GM19455 (cell line): Measurements from ENCODE around the gene GPR84.

Source experiments
- ATAC-seq: cut with Tn5 transposase; IDR thresholded peaks from one replicate; pipeline ENCODE4 v1.9.1; 2021; ENCODE audit not compliant: unreplicated experiment

The GPR84 gene

DNA sequence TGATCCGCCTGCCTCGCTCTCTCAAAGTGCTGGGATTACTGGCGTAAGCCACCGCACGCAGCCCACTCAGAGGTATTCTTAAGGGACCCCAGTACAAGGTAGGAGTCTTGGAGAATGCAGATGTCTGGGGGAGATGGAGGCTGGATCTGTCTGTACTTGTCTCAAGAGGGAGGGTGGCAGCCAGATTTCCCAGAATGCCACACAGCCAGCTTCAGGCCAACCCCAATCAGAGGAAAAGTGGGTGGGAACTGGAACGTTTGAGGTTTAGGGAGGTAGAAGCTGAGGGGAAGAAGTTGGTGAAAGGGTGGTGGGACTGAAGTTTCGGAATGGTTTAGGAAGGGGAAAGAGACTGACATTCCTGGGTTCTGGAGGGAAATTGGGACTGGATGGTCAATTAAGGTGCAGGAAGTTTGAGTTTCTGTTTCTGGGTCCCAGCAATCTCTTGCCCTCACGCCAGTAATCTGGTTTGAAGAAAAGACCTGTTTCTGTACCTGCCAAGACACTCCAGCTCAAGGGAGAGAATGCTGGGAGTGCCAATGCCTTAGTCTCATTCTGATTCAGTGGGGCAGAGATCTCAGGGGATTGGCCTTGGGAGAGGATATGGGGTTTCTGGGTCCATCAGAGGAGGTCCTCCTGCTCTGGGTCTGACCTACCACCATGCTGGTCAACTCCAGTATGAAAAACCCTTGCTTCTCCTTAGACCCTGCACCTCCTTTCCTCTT, 28.4 kb upstream of the GPR84 start:
- no peak for ATAC-seq

DNA sequence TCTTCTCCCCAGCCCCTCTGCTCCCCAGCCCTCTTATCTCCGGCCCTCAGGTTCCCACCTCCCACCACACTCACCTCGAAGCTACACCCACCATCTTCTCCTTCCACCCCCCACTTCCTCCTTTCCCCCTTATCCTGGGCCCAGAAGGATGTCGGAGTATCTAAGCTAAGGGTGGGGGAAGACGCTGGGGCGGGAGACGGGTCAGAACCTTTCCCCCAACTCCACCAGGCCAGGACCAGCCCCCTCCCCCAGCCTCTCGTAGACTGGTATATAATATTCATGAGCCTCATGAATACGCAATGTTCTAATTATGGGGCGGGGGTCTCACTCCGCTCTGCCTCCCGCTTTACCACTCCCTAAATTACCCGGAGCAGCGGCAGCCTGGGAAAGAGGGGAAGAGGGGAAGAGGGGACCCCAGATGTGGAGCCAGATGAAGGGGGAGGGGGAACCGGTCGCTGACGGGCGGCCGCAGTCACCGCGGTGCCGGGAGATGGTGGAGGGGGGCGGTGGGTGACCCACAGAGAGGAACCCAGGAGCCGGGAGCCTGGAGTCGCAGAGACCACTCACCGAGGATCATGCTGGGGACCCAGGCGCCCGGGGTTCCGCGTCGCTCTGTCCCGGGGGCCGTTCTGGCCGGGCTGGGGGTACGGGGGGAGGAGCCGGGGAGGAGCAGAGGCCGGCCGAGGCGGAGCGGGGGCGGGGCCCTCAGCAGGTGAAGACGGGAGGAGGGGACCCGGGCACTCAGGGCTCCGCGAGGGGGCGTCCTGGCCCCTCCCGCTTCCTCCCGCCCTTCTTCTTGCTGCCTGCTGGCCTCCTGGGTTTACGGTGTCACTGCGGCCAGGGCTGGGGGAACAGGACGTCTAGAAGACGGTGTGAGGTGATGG, 26.6 kb upstream of the GPR84 start:
- no peak for ATAC-seq

DNA sequence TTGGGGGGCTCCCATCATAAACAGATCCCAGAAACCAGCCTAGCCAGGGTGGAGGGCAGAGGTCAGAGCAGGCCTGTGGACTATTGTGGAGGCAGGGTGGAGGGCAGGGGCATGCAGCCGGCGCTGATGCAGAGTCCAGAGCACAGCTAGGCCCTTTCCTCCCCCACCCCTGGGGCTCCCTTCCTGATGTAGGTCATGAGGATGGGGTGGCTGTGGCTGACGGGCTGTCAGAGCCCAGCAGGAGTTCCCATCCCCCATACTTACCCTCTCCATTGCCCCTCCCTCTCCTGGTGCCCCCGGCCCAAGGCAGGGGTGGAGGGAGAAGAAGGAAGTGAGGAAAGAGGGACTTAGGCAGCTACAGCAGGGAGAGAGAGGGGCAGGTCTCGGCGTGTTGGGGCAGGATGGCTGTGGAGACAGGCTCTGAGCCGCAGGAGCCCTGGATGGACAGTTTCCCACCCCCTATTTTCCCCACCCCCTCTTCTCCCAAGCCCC, 25.9 kb upstream of the GPR84 start:
- no peak for ATAC-seq

DNA sequence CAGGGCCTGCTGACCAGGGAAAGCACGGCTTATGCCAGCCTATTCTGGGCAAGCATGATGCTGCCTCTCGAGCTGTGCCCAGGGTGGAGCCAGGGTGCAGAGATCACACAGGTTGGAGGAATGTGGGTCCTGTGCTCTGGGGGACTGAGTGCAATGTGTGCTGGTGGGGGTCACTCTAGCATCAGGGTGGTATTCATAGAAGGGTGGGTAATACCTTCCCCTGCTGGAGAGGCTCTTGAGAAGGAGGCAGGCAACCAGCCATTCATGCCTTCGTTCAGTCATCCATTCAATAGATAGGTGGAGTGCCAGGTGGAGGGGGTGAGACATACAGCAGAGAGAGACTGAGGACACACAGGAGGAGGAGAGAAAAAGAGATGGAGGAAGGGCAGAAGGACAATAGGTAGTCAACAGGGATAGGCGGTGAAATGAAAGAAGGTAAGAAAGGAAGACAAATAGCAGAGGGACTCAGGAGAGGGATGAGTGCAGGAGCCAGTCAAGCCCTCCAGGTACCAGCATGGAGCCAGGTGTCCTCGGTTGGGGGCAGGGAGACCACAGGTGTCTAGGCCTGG, 25.4 kb upstream of the GPR84 start:
- ATAC-seq = no peak

DNA sequence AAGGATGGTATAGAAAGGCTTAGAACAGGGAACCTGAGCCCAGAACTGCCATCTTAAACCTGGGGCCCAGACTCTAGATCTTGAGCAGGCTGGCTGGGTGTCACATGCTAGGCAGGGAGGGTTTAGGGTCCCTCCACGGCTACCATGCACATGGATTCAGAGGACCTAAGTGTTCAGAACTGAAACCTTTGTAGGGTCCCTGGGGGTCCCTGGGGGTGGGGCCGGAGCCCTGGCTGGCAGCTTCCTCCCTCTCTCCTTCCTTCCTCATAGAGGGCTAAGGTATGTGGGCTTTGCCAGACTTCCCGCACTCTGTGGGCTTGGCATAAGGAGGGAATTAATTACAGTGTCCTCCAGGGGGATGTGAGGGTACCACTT, 24.8 kb upstream of the GPR84 start:
- ATAC-seq = no peak

DNA sequence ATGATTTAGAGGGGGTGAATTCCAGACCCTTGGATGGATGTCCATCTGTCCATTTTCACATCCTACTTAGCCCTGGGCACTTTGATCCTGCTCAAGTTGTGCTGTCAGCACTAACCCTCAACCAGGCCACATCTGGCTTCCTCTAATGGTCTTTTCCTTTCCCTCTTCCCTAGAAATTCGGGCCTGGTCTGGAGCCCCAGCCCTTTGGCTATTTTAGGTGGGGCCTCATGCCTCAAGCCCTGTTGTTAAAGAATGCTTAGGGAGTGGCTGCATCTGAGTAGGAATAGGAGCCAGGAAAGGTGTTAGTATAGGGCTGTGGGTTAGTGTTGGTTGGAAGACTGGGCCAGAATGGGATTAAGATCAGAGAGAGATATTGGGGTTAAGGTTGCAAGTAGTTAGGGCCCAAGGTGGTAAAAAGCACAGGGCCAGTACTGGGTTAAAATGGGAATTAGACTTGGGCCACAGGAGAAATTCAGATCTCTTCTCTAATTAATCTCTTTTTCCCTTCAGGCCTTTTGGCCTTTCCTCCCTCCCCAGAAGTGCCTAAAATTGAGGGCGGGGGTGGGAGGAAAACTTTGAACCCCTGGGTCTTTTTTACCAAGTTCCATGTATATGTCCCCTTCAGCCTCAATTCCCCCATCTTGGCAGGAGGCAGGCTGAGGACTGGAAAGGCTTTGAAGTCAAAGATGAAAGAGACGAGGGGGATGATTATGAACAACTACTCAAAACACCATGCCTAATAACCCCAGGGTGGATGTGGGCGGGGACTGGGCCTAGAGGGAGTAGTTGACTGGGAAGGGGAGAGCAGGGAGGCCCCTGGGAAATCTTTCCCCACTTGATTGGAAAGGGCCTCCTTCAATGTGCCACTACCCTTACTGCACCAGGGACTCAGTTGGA, 24.2 kb upstream of the GPR84 start:
- no peak for ATAC-seq

DNA sequence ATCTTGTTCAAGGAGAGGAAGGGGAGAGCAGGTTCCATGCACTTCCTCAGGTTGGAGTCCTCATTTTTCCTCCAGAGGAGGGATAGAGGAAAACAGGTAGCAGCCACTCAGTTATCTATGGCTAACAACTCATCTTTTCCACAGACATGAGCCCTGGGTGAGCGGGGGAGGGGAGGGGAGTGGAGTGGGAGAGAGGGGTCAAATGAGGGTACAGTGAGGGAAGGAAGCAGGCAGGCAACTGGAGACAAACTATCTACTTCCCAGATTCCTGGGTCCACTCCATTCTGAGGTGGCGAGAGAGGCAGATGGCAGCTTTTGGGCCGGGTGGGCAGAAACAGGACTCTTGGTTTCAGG, 22.8 kb upstream of the GPR84 start:
- ATAC-seq = no peak

DNA sequence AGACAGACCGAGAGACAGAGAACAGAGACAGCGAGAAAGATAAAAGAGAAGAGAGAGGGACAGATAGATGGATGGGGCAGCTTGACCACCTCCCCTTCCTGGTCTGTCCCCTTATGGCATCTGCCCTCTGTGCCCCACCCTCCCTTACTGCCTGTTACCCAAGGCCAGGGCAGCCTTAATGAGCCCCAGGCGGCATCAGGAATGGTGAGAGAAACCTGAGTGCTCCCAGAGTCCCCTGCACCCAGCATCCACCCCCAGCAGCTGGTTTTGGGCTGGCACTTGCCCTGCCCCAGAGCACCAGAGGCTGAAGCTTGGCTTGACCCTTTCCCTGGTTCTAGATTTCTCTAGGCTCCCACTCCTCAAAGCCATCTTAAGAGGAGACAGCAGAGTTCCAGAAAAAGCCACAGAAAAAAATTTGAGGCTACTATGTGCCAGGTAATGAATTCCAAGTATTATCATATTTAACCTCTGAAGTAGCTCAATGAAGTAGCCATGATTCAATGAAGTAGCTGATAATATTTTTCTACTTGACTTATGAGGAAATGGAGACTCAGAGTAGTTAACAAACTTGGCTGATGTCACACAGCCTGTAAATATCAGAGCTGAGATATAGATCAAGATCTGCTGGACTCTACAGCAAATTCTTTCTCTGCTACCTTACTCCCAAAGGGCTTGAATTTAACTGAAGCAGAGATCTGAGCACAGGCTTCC, 22.3 kb upstream of the GPR84 start:
- no peak for ATAC-seq

DNA sequence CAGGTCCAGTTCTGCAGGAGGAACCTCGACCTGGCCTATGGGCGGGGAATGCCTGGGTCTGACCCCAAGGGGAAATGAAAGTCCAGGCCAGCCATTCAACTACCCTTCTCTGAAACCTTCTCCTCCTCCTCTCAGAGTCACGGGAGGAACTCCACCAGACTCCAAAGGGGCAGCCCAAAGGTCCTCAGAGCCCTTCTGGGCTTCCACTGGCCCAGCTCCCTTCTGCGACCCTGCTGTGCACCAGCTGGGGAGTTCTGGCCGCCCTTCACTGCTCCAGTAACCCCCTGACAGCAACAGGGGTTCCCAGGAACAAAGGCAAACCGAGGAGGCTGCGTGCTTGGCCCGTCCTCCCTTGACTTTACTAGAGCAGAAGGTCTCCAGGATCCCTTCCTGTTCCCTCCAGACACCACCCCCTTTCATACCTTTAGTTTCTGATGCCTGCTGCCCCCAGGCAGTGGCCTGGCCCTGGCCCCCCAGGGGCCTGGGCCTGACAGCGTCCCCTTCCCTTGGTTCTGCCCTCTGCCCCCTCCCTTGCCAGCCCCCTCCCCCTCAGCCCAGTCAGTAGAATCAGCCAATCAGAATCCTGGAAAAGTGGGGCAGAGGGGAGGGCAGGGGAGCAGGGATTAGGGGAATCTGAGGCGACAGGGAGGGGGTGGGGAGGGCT, 21.1 kb upstream of the GPR84 start:
- peak; percentile 44 for ATAC-seq

DNA sequence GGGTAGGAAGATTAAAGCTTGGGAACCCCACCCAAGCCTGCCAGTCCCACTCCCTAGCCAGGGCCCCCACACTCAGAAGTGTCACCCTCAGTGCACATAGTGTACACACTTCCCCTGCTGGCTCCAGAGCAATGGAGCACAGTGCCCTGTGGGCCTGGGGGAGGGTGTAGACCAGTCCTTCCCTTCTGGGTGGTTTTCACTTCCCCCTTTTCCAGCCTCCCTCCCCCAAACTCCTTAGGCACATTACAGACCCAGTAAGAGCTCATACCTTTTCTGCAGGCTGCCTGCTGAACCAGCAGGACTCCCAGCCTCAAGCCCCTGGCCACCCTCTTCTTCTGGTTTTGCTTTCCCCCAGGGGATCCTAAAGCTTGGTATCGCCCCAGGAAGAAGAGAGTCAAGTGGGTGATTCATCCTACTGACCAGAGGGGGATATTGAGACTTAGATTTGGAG, 20.3 kb upstream of the GPR84 start, which contains the start of gene ZNF385A:
TSS of gene ZNF385A (minus strand) at position 143 of the 451 bp plus-strand sequence. CDS start 219 bp downstream, outside the sequence.
- peak; percentile 45 for ATAC-seq

DNA sequence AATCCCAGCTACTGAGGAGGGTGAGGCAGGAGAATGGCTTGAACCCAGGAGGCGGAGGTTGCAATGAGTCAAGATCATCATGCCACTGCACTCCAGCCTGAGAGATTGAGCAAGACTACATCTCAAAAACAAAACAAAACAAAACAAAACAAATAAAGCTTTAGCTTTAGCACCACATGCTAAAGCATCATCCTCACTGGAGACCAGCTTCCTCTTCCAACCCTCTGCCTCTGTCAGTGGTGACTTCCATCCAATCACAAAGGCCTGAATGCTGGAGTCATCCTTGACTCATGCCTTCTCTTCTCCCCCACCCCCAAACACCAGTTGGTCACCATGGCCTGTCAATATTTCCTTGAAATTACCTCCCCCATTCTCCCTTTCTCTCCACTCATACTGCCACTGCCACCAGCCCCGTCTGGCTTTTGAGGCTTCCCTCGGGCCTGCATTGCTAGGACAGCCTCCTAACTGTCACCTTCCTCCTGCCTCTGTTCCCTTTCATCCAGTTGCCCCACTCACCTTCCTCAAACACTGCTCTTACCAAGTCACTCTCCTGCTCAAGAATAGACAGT, 18.8 kb upstream of the GPR84 start:
- no peak for ATAC-seq

DNA sequence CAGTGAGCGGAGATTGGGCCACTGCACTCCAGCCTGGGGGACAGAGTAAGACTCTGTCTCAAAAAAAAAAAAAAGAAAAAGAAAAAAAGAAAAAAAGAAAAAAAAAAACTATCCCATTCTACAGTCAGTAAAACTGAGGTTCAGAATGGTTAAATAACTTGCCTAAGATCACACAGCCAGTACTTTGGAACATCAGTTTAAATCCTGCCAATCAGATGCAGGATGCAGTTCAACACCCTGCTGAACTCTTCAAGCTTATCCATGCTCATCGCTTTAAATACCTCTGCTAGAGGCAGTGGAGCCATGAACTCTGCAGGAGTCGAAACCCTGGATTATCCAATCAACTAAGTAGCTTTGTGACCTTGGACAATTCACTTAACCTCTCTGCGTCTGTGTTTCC, 16.9 kb upstream of the GPR84 start:
- no peak for ATAC-seq

DNA sequence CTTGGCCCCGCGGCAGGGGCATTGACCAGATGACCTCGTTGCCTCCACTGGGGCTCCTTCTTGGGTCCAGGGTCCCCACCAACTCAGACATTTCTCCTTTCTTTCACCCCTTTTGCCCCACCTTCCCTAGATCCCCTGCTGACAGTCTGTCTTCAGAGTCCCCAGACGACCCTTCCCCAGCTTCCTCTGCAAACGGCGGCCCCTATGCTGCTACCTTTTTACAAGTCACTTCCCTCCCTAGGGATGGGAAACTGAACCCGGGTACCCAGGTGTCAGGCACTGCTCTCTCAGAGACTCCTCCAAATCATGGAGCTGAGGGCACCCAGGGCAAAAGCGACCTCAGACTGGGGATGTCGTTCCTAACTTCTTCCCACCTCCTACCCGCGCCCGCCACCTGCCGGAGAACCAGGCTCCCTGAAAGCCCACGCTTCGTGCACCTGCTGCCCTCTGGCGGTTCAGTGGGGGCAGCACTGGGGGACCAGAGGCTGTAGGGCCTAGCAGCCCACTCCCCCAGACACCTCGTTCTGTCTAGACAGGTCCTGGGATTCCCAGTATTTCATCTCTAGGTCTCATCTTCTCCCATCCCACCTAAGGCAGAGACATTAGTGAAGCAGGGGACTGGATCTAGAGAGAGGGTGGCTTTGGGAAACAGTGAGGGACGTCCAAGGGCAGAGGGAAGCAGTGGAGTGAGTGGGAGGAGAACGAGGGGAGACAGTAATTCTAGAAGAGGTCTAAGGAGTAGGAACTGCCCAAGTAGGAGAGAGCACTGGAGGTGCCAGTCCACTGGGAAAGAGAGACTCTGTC, 15.3 kb upstream of the GPR84 start:
- peak; percentile 78 for ATAC-seq

DNA sequence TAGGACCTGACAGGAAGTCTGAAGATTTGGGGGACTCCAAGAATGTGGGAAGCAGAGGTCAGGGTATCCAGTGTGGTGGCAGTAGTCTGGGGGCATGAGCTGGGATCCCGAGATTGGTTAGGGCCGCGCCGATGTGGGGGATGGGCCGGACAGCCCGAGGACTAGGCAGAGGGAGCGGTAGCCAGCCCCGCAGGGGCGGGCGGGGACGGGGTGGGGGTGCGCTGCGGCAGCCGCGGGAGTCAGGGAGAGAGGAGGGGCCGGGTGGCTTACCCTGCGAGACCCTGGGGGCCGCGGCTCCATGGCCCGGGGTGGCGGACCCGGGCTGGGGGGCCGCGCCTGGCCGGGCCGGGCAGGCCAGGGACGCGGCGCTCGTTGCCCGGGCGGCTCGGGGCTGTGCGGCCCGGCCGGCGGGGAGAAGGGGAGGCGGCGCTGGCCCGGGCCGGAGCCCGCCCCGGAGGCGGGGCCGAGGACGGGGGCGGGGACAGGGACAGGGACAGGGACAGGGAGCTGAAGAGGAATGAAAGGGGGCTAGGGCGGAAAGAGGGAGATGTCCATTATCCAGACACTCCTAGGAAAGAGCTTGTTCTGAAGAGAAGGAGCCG, 14.6 kb upstream of the GPR84 start:
- peak; percentile 68 for ATAC-seq

DNA sequence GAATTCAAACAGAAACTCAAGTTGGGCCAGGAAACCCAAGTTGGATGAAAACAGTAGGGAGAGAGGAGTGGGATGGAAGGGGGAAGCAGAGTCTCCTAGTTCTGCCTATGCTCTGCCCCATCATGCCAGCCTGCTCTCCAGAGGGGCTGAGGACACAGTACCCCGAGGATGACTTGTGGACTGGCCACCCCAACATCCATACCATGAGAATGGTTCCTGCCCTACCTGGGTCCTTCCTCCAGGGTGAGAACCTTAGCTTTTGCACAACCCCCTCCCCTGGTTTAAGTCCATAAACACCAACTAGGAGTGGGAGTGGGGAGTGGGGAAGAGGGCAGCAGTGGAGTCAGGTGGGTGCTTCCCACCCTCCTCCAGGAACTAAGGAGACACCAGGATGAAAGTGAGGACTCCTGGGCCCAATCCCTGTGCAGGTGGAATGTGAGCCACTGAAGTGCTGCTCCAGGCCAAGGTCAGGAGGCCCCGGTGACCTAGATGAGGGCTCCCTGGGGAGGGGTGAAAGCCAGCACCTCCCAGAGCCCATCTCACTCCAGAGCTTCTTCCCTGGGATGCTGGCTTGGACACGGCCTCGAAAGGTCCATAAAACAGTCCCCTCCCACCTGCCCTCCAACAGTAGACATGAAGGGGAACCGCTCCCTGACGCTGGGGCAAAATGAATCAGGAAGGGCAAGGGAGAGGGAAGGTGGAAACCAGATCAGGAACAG, 13.7 kb upstream of the GPR84 start:
- ATAC-seq = no peak

DNA sequence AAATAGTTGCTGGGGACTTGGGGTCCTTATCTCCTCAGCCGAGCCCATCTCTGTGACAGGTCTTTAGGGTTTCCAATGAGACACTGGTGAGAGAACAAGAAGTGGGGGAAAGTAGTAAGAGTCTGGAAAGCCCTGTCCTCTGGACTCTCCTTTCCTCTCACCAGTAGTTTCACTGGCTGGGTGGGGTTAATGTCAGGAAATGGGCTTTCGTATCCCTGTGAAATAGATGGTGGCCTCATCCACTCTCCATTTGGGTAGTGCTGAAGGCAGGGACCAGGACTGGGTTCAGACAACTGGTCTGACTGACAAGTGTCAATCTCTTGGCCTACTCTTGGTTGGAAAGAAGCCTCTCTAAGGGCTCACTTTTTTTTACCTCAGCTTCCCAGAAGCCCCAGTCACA, 12.7 kb upstream of the GPR84 start:
- ATAC-seq = no peak

DNA sequence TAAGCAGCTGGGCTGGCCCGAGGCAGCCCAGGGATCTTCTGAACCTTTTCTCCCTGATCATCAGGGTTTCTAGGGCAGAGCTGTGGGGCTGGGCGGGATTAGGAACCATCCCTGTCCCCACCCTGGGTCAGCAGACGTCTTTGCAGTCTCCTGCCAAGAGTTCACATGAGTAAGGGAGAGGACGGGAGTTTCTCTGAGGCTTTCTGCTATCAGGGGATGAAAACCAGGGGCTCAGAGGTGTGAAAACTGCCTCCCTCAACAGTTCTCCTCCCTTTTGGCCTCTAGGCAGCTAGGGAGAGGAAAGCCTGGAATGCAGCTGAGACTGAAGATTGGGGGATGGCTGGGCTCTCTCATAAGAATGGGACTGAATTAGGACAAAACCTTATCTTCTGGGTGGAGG, 12.3 kb upstream of the GPR84 start:
- no peak for ATAC-seq

DNA sequence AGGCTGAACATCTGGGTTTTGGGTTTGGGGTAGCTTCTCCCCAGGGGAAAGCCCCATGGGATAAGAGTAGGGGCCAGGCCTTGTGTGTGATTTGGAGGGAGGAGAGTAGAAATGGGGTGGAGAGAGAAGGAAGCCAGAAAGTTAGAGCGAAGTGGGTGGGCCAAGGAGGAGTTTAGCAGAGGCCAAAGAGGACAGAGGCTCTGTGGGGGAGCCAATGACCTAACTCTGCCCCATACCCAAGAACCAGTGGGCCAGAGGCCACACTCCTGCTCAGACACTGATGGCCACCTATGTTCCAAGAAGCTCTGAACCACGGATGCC, 10.9 kb upstream of the GPR84 start:
- no peak for ATAC-seq
